Activated CD4-positive, alpha-beta T cell treated with anti-CD3 and anti-CD28 coated beads for 4 hours (primary cell): Measurements from ENCODE around the gene AQP7.
"Not testable (repeated sequence)": the region's sequence is repeated elsewhere in the genome, so short reads cannot be mapped to it uniquely, and the experiment has no call there.

Experiments used
- DNase-seq, 2 donors: peaks; one replicate each; pipeline ENCODE4 v3.0.0-alpha.2; 2020

AQP7 gene

DNA sequence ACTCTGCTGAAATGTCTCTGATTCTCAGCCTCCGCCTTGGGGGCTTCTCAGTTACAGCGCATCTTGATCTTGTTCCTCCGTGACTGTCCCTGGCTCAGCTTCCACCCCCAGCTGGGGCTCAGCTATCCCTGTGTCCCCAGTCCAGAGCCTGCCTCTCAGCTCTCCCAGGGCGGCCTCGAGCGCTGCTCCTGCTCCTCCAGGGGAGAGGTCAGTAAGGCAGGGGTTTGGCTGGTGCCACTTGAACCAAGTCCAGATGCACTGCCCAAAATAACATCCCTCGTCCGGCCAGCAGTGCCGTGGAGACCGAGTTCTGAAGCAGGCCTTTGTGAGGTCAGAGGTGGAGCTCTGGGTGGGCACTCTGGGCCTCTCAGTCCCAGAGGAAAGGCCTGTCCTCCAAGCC lies at the start of gene AQP7:
TSS of gene AQP7 (minus strand) at position 198 of the 400 bp plus-strand sequence. CDS start 1,306 bp downstream, outside the sequence.
- DNase-seq: not testable (repeated sequence)

DNA sequence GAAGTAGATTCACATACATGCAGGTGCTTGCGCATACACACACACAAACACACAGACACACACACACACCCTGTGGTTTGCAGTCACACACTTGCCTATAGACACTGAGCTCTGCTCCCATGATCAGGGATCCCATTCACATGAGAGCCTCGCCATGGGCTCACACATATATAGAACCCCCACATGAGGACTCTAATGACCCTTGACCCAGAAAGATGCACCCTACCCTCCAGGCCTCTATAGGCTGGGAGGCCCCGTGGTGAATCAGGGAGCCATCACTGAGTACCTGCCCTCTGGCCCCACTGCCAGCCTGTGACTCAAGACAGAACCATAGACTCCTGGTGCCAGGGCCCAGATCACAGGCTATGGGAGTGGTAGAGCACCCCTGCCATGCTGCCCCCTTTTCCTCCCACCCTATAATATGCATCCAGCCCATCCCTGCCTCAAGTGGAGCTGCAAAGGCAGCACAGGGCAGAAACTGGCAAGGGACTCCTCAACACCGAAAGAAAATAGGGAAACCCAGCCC lies 48.3 kb upstream of the AQP7 start:
- DNase-seq: no peak

DNA sequence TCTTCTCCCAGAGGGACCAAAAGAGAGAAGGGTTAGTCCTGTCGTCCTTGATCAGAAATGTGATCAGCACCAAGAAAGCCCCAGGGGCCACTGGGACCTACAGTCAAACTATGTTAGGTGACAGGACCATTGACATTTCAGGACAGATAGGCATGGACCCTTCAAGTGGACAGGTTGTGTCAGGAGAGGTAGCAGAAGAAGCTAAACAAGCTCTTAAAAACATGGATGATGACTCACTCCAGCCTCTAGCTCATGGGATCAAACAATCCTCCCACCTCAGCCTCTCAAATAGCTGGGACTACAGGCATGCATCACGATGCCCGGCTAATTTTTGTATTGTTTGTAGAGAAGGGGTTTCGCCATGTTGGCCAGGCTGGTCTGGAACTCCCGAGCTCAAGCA lies 47.3 kb upstream of the AQP7 start:
- DNase-seq: no peak

DNA sequence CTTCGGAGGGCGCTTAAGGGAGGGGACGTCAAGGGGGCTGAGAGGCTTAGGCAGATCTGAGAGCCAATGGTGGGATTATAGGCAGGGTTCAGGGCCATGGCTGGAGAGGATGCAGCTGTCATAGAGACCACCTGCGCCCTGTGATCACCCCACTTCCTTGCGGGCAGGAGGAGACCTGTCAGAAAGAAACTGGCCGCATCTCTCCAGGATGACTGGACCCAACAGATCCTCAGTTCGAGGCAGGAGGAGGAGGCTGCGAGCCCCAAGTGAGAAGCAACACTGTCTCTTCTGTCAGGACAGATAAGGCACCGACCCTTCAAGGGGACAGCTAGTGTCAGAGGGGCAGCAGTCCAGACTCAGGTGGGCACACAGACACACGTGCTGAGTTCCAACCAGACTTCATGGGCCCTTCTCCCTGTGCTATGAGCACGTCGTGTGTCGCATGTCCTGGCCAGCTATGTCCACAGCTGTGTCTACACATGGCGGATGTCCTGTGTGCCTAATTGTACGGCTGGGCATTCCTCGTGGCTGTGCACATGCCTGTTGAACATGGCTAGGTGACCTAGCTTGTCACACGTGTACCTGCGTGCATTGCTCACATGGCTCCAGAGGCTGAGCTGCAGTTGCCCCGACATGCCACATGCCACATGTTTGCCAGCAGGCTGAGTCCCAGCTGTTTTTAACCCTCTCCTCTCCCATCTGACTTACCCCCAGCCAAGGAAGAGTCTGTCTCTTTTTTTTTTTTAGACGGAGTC lies 45.6 kb upstream of the AQP7 start:
- no peak for DNase-seq

DNA sequence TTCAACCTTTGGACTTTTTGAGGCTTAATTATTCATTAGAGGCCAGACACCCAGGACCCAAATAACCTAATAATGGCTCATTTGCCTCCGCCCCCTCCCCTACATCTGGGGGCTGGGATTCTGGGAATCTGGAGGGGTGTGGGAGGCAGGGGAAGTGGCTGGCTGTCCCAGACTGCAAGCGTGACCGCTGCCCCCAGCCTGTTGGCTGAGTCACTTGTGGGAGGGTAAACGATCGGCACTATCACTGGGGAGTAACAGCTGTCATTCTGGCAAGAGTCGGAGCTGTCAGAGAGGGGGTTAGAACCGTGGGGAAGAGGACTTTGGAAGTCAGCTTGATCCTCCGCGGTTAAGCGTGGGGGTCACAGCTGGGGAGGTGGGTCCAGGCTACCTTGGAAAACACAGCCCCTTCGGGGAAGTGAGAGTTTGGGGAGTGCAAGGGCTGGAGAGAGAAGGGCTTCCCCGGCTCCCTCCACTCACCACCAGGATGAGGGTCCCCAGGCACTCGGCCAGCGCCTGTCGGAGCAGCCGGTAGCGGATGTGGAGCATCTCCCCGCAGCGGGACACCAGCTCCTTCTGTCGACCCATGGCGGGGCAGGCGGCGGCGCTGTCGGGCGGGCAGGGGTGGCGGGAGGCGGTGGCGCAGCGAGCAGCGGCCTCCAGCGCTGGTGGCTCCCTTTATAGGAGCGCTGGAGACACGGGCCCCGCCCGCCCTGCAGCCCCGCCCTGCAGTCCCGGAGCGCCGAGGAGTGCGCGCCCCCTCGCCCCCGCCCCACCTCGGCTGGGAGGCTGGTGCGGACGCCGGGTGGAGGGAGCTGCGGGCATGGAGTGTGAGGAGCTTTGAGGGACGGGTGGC lies 44.8 kb upstream of the AQP7 start, which contains the start of gene AQP3:
TSS of gene AQP3 (minus strand) at position 648 of the 853 bp plus-strand sequence. CDS start at position 585, 63 bp downstream.
- DNase-seq: peak; percentile 68 to 69

DNA sequence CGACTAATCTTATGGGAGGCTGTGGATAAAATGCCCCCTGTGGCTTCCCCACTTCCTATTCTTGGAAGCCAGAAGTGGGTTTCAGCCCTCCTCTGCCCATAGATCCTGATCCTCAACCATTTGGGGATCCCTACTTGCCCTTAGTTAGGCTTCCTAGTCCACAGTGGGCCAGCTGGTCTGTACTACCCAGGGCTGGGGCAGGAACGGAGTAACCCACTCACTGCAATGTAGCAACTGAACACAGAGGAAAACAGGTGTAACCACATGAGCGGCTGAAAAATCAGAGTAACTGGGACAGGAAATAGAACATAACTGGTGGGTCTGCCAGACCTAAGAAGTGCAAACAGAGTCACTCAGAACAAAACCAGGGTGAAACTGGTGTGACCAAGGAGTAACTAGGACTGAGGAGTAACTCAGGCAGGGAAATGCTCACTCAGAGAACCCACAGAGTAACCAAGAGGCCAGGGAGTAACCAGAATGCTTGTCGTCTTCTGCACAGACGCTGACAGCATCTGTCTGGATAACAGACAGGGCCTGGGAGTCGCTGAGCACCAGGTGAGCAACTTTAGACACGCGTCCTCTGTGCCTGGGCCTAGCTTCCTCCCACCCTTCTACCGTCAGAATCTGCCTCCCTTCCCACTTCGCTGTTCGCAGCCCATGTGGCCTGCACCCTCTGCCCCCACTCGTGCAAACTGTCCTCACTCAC lies 44.0 kb upstream of the AQP7 start:
- DNase-seq: peak; percentile 40 to 48

DNA sequence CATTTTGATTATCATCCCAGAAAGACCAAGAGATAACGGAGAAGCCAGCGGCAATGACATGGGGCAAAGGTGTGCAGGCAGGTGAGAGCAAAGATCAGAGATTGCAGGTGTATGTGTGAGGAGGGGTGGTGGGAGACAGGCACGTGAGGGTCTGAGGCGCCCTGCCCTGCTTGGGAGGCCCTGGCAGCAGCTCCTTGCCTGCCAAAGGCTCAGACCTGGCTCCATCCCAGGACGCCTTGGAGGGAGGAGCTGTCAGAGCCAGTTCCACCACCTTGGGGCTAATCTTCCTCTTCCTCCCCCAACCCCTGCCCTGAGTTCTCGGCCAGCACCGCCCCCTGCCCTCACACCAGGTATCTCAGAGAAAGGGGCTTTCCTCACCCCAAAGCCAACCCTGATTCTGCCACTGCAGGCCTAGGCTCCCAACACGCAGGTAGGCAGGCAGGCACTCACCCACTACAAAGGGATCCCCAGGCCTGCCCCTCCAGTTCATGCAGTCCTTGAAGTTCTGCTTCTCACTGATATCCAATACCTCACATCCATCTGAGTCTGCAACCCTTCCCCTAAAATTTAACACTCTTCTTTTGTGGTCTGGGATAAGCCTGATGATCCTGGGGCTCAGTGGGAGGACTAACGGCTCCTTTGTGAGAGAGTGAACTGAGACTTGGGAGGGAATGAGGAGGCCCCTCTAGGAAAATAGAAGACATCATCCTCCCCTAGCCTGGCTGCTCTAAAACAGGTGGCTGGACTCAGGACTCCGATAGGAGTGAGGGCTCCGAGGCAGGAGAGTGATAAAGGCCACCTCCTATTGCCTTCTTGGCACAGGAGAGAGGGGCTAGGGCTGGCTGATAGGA lies 43.2 kb upstream of the AQP7 start:
- no peak for DNase-seq

DNA sequence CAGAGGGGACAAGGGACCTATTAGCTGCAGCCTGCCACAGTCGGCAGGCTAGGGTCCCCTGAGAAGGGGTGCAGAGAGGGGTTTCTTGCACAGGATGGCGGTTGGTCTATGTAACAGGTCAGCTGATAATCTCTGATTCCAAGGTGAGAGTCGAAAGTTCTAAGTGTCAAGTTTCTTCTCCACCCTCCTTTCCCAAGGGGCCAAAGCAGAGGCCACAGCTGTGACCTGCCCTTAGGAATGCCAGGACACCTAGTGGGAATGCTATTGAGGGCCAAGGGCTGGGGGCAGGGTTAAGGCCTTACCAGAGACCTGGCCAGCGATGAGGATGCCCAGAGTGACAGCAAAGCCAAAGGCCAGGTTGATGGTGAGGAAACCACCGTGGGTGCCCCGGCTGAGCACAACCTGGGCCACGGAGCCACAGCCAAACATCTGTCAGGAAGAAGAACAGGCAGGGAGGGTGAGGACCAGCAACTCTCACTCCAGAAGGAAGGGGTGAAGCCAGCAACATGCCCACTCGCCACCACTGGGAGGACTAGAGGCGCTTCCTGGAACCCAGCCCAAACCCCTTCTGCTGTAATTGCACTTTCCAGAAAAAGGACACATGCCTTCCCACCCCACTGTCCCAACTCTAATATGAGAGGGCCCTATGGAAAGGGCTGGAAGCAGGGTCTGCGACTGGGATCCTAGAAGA lies 41.2 kb upstream of the AQP7 start:
- no peak for DNase-seq

DNA sequence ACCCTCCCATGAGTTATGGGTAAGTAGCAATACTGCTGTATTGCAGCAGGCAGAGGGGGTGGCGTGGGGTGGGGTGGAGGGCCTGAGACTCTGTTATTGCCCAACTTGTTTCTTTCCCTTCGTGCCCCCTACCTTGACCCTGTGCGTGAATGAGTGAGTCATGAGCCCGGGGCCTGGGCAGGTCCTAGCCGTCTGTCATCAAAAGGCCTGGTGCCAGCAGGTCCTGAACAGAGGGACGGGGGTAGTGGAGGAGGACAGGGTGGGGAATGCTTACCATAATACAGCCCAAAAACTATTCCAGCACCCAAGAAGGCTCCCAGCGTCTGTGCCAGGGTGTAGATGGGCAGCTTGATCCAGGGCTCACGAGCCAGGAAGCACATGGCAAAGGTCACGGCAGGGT lies 40.7 kb upstream of the AQP7 start:
- DNase-seq: no peak

DNA sequence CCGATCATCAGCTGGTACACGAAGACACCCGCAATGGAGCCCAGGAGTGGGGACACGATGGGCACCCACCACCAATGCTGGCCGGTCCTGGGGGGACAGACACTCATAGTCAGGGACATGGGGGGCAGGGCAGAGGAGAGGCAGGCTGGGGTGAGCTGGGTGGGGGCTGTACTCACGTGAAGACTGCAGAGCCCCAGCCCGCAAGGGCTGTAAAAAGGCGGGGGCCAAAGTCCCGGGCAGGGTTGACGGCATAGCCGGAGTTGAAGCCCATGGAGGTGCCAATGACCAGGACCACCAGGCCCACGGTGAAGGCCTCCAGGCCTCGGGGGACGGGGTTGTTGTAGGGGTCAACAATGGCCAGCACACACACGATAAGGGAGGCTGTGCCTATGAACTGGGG lies 39.8 kb upstream of the AQP7 start:
- DNase-seq: no peak

DNA sequence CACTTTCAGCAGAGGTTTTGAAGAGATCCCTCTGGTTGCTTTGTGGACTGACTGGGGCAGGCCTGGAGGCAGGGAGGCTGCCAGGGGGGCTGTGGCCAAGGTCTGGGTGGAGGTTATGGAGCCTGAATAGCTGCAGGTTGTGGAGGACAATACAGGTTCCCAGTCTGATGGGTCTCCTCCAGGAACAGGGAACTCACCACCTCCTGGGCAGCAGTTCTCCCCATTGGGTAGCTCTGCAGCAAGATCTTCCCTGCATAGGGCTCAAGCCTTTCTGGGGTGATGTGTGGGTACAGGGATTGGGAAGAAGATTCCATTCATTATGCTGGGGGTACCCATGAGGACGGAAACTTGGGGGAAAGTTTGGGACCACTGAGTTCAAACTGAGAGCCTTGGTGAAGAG lies 38.2 kb upstream of the AQP7 start:
- no peak for DNase-seq

DNA sequence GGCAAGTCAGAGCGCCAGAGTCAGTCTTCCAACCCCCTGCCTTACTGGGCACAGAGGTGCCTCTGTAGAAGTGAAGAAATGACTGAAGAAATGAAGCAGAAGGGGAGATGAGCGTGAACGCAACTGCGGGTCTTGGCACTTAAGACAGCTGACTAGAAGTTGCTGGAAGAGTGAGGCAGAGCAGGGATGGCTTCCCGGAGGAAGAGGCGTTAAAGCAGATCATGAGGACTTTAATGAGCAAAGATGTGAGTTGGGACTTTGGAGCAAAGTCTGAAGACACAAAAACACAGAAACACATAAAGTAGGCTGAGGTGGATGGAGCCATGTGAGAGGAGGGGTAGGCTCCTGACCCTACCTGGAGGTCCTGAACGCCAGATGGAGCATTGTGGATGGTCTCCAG lies 37.8 kb upstream of the AQP7 start:
- no peak for DNase-seq

DNA sequence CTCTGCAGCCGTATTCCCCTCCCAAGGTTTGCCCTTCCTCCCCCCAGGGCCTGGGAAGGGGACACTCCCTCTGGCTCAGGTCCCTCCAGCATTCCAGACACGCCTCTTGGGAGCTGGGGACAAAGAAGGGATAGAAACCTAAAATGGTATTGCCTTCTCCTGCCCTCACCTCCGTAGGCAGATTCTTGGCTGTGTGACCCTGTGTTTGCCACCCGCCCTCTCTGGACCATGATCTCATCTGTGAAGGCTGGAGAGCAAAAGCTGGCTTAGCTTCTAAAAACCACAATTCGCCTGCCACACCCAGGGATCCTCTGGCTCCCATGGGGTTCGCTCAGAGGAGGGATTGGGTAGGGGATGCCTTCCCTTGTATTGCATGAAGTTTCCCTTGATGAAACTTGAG lies 37.4 kb upstream of the AQP7 start:
- no peak for DNase-seq

DNA sequence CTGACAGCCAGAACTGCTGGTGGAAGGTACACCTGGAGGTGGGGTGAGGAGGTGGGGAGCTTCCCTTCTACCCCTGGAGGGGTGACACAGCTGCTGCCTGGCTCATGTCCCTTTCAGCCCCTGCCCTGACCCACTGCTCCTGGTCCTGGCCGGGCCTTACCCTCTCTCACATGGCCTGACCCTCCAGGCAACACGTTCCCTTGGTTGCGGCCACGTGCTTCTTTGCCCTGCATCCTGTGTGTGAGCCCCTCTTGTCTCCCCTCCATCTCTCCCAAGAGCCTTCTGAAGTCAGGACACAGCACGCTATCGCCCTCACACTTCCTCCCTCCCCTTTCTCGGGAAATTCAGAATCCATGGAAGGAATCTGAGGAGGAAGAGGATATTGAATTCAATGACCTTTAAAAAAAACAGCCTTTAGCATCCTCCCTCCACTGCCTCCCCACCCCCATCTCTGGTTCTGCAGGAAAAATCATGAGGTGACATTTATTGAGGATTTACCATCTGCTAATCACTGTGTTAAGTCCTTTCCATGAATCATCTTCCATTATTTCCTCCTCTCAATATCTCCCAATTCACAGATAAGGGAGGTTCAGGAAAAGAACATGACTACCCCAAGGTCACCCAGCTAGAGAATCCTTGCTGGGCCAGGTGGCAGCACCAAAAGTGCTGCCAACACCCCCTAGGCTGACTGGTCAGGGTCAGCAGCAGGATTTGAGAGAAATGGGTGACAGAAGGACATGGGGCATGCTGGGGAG lies 36.7 kb upstream of the AQP7 start:
- DNase-seq: no peak

DNA sequence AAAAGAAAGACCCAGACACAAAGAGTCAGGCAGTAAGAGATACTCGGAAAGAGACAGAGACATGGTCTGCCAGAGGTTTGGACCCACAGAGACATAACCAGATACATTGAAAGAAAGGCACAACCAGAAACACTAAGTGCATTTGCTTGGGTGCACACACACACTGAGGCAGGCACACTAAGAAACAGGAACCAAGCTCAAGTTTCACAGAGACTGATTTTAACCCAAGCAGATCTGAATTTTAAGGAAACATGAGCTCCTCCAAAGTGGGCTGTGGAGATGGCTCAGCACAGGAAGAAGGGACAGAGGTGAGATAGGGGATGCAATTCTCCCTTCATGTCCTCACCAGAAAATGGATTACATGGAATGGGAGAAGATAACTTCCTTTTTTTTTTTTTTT lies 35.5 kb upstream of the AQP7 start:
- DNase-seq: no peak

DNA sequence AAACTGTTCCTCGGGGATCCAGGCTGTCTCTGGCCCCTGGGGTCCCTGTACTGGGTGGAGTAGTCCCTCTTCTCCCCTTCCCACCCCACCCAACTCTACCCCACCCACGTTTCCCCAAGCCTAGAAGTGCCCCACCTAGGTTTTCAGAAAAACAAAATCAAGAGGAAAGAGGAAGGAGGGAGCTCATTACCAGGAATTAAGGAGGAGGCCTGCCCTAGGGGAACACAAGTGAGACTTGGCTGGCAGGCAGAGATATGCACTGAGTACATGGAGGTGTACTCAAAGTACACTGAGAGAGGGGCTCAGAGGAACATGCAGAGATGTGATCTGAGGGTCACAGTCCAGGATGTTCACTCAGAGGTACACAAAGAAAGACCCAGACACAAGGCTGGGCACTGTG lies 34.8 kb upstream of the AQP7 start:
- DNase-seq: no peak

DNA sequence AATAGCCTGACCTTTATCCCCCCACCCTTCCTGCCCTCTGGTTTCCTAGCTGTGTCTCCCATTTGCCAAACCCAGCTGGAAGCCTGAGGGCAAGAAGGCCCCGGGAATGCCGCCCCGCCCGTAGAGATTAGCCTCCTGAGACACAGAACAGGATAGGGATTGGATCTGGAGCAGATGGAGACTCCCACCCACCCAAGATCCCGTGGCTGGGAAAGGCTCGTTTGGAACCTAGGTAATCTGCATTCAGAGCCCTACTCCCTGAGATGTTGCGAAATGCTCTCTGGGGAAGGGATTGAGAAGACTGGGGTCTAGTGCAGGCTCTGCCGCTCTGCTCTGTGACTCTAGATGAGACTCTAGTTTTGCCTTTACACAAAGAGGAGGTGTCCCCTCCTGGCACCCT lies 34.1 kb upstream of the AQP7 start:
- DNase-seq: no peak

DNA sequence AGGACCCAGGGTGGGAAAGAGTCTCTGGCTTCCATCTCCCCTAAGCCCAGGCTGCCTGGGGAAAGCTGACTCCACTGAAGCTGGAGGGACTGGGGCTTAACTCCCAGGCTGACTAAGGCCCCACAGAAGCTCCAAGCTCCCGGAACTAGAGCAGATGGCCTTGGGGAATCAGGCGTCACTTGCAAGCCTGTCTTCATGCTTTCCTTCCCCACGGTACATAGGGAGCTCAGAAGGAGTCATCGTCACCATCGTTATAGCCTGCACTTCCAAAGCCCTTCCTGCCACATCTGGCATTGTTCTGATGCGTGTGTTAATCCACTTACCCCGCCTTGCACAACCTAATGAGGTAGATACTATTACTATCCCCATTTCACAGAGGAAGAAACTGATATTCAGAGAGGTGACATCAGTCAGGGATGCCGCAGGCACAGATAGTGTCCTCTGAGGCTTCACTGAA lies 33.5 kb upstream of the AQP7 start:
- no peak for DNase-seq

DNA sequence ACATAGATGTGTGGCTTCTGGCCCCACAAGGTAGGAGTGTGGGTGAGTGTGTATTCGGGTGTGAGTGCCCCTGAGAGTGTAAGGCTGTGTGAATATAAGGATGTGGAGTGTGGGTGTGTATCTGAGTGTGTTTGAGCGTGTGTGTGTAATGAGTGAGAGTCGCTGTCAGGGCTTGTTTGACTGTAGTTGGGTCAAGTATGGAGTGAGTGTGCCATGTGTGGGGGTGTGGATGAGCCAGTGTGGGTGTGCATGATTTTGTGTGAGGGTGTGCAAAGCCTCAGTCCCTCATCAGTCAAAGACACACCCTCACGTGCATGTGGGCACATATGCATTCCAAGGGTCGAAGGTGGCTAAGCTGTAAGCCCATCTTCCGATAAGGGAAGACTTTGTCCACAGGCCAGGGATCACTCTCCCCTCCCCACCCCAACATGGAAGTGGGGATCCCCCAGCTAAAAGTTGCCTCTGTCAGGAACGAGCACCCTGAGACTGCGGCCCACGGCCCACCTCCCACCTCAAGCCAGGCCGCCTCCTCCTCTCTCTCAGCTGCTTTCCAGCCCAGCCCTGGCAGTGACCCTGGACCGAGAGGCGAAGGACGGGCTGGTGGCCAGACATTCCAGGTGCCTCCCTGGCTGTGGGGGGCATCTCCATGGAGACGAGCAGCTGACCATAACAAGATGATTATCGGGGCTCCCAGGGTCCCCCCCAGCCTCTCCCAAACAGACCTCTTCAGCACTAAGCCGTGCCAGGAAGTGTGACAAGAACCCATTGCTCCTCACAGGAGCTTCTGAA lies 32.1 kb upstream of the AQP7 start:
- DNase-seq: no peak

DNA sequence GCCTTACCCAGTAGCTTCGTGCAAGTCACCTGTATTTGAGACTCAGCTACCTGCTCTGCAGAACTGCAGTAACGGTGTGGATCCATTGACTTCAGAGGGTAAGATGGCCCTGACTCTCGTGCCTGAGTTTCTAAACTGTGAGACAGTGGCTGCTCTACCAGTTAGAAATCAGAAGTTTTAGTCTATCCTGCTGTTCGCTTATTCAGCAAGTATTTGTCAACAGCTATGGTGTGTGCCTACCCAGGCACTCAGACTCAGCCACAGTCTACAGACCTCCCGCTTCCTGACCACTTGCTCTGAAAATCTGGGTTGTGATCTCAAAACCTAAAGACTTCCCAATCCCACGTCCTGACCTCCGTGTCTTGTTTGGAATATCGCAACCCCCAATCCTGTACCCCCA lies 31.5 kb upstream of the AQP7 start:
- no peak for DNase-seq
